GM12878 (cell line): ENCODE data around the gene FGR. TPM values are rescaled to one million over a fixed set of nuclear protein-coding genes. Genes with fewer than 3 reads are reported as not detected.

Source experiments
- ATAC-seq: fragments of 200-7000 bp; cut with Tn5 transposase; 3 replicates; pipeline ENCODE4 v1.9.1; 2020; ENCODE audit warnings: mild to moderate bottlenecking, moderate library complexity
- BruUV-seq: library from RNA; stranded (reverse); fragments of 400-500 nt; replicated peaks from 2 replicates; lab custom pipeline; 2021; lab: Mats Ljungman, UMichigan
- CTCF ChIA-PET: fragments of 300-600 bp; sonication (Branson Sonifier 250); formaldehyde crosslinking; extraction: SDS; loops from one replicate; lab custom pipeline; 2021; ENCODE audit warnings: inconsistent platforms; lab: Yijun Ruan, JAX
- POLR2A ChIA-PET: fragments of 350-600 bp; formaldehyde crosslinking; extraction: SDS; loops from one replicate; lab custom pipeline; 2021; ENCODE audit warnings: inconsistent platforms; lab: Charles Lee
- RAD21 ChIA-PET: fragments of 300-600 bp; sonication (Branson Sonifier 250); formaldehyde crosslinking; loops from one replicate; lab custom pipeline; 2023; ENCODE audit warnings: antibody characterized with exemption; ENCODE audit not compliant: unreplicated experiment; lab: Charles Lee
- SMC1A ChIA-PET: fragments of 300-600 bp; sonication (Branson Sonifier 250); formaldehyde crosslinking; loops from one replicate; lab custom pipeline; 2023; ENCODE audit not compliant: unreplicated experiment, uncharacterized antibody; lab: Charles Lee
- DNase-seq: peaks from one replicate; pipeline ENCODE4 v3.0.0-alpha.2; 2011; ENCODE audit warnings: low read depth, low spot score
- FAIRE-seq: peaks from 3 replicates; lab custom pipeline; 2011; peaks lifted over from hg19 to GRCh38; lab: Jason Lieb, UNC
- H2AFZ ChIP-seq: 2 replicates; pipeline ENCODE4 v1.6.0; 2011; ENCODE audit warnings: low read depth, low read length, control low read depth; ENCODE audit not compliant: control insufficient read depth
- H3K27ac ChIP-seq: 2 replicates; pipeline ENCODE4 v1.5.1; 2011; ENCODE audit warnings: control low read depth; ENCODE audit not compliant: control insufficient read depth, insufficient read depth
- H3K27me3 ChIP-seq, 2 experiments: replicated peaks in 1 of 2; 2 replicates each; pipeline versions ENCODE4 v1.6.0 to v1.6.1; 2011; ENCODE audit warnings: low read length in 1 of 2; ENCODE audit not compliant: control insufficient read depth in 2 of 2, insufficient read depth in 2 of 2
- H3K36me3 ChIP-seq, 2 experiments: 2 replicates each; pipeline ENCODE4 v1.5.1; 2011; ENCODE audit warnings: low read length in 1 of 2; ENCODE audit not compliant: control insufficient read depth in 2 of 2, insufficient read depth in 2 of 2
- H3K4me1 ChIP-seq: 2 replicates; pipeline ENCODE4 v1.6.1; 2011; ENCODE audit warnings: mild to moderate bottlenecking, low read length, moderate library complexity, mixed read lengths; ENCODE audit not compliant: control insufficient read depth, insufficient read depth
- H3K4me2 ChIP-seq: 2 replicates; pipeline ENCODE4 v1.6.0; 2011; ENCODE audit warnings: control low read depth; ENCODE audit not compliant: control insufficient read depth, insufficient read depth
- H3K4me3 ChIP-seq: fragments of 200-600 bp; sonication (generic); 2 replicates; pipeline ENCODE4 v1.5.1; 2016
- H3K79me2 ChIP-seq: 2 replicates; pipeline ENCODE4 v1.6.0; 2011; ENCODE audit warnings: low read length; ENCODE audit not compliant: control insufficient read depth, insufficient read depth
- H3K9ac ChIP-seq: 2 replicates; pipeline ENCODE4 v1.8.0; 2011; ENCODE audit warnings: low read length, control low read depth, mixed read lengths; ENCODE audit not compliant: control insufficient read depth, insufficient read depth
- H3K9me3 ChIP-seq: replicated peaks from 3 replicates; pipeline ENCODE4 v1.5.1; 2011; ENCODE audit warnings: mild to moderate bottlenecking, low read length; ENCODE audit not compliant: control insufficient read depth, insufficient read depth
- H4K20me1 ChIP-seq: 2 replicates; pipeline ENCODE4 v1.6.0; 2011; ENCODE audit not compliant: control insufficient read depth, insufficient read depth
- CREM ChIP-seq: IDR thresholded peaks from 2 replicates; pipeline ENCODE4 v1.6.1; 2014; ENCODE audit warnings: antibody characterized with exemption, low read depth
- MYB ChIP-seq: fragments of 150-350 bp; IDR thresholded peaks from 2 replicates; pipeline ENCODE4 v1.6.1; 2014; ENCODE audit warnings: mild to moderate bottlenecking, low read depth, low read length, borderline replicate concordance
- WGBS: methylation state at CpG from one replicate; pipeline ENCODE4 v1.1.6; 2016; ENCODE audit warnings: low lambda C conversion rate; ENCODE audit not compliant: insufficient replicate concordance, insufficient coverage; ENCODE audit errors: missing lambda C conversion rate; 5-methylcytosine and 5-hydroxymethylcytosine counted together
- in situ Hi-C: fragments of 300-500 bp; cut with MboI; formaldehyde crosslinking; loops from 9 replicates; pipeline ENCODE4 v1.14.3; 2018; ENCODE audit warnings: mixed read lengths
- intact Hi-C: fragments of 100-400 bp; cut with micrococcal nuclease; formaldehyde crosslinking; loops from one replicate; pipeline ENCODE4 v1.14.2; 2022; ENCODE audit not compliant: unreplicated experiment
- polyA plus RNA-seq, 11 experiments: library from polyadenylated mRNA; depleted of rRNA in 4 of 11; unstranded in 6 of 11; stranded (reverse) in 5 of 11; fragments of >200 nt; fragmentation: Nextera tagmentation in 4 of 11; fragmentation: Illumina TruSeq in 1 of 11; extraction: Ambion mirVana in 4 of 11; extraction: Trizol in 1 of 11; gene quantifications; 1 replicate in 1 of 11; 2 replicates in 10 of 11; pipeline versions ENCODE4 v1.2.1 to v1.2.3, GENCODE V29; 2011 to 2016; ENCODE audit warnings: inconsistent platforms in 2 of 11, missing spikeins in 2 of 11, low read depth in 1 of 11
- total RNA-seq, 4 experiments: library from RNA; depleted of rRNA in 3 of 4; stranded (reverse); fragments of >200 nt in 3 of 4; fragmentation: Illumina TruSeq in 1 of 4; extraction: Trizol in 1 of 4; gene quantifications; 2 replicates each; pipeline versions ENCODE4 v1.2.1 to v1.2.3, GENCODE V29; 2013 to 2021
- TF ChIP-seq, protein P1 (sequence below): fragments of 450-650 bp; IDR thresholded peaks from 2 replicates; pipeline ENCODE4 v1.6.1; 2017; ENCODE audit warnings: mild to moderate bottlenecking
- TF ChIP-seq, protein P2 (sequence below): fragments of 450-650 bp; IDR thresholded peaks from 2 replicates; pipeline ENCODE4 v1.6.1; 2018; ENCODE audit warnings: borderline replicate concordance, mild to moderate bottlenecking; ENCODE audit not compliant: partially characterized antibody

FGR gene
- total and polyA plus RNA-seq, 10 of the 15 experiments (the other 5 are each of a cell fraction or from before 2014, with no cell fraction given), result 10.9 to 193 (median 74.7) TPM

DNA sequence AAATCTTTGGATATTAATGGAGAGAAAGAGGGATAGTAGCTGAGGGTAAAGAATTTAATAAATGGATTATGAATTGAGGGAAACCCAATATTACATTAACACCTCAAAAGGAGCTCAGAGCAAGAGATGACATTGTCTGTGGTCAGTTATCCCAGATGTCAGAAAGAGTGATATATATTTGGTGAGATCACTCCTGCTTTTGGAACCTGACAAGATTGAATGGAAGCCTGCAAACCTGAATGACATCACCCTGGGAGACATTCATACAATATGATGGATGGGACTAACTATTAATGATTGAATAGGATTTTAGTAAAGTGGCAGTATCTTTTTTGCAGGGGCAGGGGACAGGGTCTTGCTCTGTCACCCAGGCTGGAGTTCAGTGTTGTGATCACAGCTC, 43.8 kb upstream of the FGR start (continued):
- TF ChIP-seq, protein P1, sequence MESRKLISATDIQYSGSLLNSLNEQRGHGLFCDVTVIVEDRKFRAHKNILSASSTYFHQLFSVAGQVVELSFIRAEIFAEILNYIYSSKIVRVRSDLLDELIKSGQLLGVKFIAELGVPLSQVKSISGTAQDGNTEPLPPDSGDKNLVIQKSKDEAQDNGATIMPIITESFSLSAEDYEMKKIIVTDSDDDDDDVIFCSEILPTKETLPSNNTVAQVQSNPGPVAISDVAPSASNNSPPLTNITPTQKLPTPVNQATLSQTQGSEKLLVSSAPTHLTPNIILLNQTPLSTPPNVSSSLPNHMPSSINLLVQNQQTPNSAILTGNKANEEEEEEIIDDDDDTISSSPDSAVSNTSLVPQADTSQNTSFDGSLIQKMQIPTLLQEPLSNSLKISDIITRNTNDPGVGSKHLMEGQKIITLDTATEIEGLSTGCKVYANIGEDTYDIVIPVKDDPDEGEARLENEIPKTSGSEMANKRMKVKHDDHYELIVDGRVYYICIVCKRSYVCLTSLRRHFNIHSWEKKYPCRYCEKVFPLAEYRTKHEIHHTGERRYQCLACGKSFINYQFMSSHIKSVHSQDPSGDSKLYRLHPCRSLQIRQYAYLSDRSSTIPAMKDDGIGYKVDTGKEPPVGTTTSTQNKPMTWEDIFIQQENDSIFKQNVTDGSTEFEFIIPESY, result no peak

DNA sequence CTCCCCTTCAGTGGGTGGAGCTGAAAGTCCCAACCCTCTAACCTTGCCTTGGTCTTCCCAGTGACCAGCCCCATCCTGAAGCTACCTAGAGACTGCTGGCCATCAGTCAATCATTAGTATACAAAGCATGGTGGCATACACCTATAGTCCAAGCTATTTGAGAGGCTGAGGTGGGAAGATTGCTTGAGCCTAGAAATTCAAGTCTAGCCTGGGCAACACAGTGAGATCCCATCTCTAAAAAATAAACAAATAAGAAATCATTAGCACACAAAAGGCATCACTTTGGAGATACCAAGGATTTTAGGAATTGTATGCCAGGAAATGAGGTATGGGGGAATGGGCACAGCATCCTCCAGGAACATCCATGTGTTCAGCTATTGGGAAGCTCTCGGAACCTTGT, 41.4 kb upstream of the FGR start:
- H3K79me2 ChIP-seq, result peaks cover 6% of the 10 kb centered on the region
- no TSS peak for BruUV-seq
- H3K4me1 ChIP-seq, result peaks cover 5% of the 10 kb centered on the region; the same call in 1 of the 2 replicates
- H3K27ac ChIP-seq, result no peak overlapping the region
- WGBS, result 56% methylated on average over 1 of the region's 1 CpG
- no peak for ATAC-seq
- no peaks in the 10 kb centered on the region for H3K36me3 ChIP-seq
- RAD21 ChIA-PET, result no interaction called here
- TF ChIP-seq, protein P2, sequence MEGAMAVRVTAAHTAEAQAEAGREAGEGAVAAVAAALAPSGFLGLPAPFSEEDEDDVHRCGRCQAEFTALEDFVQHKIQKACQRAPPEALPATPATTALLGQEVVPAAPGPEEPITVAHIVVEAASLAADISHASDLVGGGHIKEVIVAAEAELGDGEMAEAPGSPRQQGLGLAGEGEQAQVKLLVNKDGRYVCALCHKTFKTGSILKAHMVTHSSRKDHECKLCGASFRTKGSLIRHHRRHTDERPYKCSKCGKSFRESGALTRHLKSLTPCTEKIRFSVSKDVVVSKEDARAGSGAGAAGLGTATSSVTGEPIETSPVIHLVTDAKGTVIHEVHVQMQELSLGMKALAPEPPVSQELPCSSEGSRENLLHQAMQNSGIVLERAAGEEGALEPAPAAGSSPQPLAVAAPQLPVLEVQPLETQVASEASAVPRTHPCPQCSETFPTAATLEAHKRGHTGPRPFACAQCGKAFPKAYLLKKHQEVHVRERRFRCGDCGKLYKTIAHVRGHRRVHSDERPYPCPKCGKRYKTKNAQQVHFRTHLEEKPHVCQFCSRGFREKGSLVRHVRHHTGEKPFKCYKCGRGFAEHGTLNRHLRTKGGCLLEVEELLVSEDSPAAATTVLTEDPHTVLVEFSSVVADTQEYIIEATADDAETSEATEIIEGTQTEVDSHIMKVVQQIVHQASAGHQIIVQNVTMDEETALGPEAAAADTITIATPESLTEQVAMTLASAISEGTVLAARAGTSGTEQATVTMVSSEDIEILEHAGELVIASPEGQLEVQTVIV, result no peak
- no peak for TF ChIP-seq CREM
- TF ChIP-seq MYB, result no peak
- TF ChIP-seq, all 136 proteins: peak for 0
- no peaks in the 10 kb centered on the region for H3K27me3 ChIP-seq
- H3K4me3 ChIP-seq, result no peak overlapping the region
- FAIRE-seq, result no peak
- intact Hi-C loops (no loop called here), in situ Hi-C loops (no loop called here)
- H4K20me1 ChIP-seq, result no peaks in the 10 kb centered on the region
- peaks cover 8% of the 10 kb centered on the region; the same call in 2 of the 3 replicates for H3K9me3 ChIP-seq
- H3K9ac ChIP-seq, result no peak overlapping the region
- no peak for DNase-seq
- CTCF ChIA-PET, result no interaction called here
- POLR2A ChIA-PET, result no interaction called here
- H2AFZ ChIP-seq, result no peak overlapping the region
- SMC1A ChIA-PET, result interaction anchor here (1.3 kb wide), 1 partner anchor 13 kb away, joined by 5 read pairs; no protein-coding TSS in a partner anchor
- no peak overlapping the region for H3K4me2 ChIP-seq
